PC-9 (cell line): Measurements from ENCODE around the gene IL10RA. TPM values are rescaled to one million over a fixed set of nuclear protein-coding genes. Genes with fewer than 3 reads are reported as not detected.

Experiments used
- BruUV-seq: library from RNA; stranded (reverse); fragments of 400-500 nt; replicated peaks from 2 replicates; lab custom pipeline; 2021; lab: Mats Ljungman, UMichigan
- CTCF ChIA-PET: fragments of 300-600 bp; sonication (Branson Sonifier 250); formaldehyde crosslinking; loops from one replicate; lab custom pipeline; 2022; ENCODE audit warnings: antibody characterized with exemption; lab: Charles Lee
- POLR2A ChIA-PET: fragments of 300-600 bp; sonication (Branson Sonifier 250); formaldehyde crosslinking; loops from one replicate; lab custom pipeline; 2022; ENCODE audit warnings: antibody characterized with exemption; ENCODE audit not compliant: unreplicated experiment; lab: Charles Lee
- DNase-seq, 2 experiments: peaks; one replicate each; pipeline versions ENCODE4 v3.0.0 to v3.0.0-alpha.2; 2015 to 2022; ENCODE audit warnings: mixed read lengths in 1 of 2
- H2AFZ ChIP-seq: fragments of 200-600 bp; sonication (generic); 2 replicates; pipeline ENCODE4 v1.8.1; 2017; ENCODE audit warnings: antibody characterized with exemption
- H3F3A ChIP-seq: fragments of 200-600 bp; sonication (generic); 2 replicates; pipeline ENCODE4 v1.8.1; 2017; ENCODE audit warnings: antibody characterized with exemption, mild to moderate bottlenecking, low read depth; ENCODE audit not compliant: insufficient read depth
- H3K27ac ChIP-seq: fragments of 200-600 bp; sonication (generic); 2 replicates; pipeline ENCODE4 v1.6.1; 2016; ENCODE audit warnings: mixed run types
- H3K27me3 ChIP-seq: fragments of 200-600 bp; sonication (generic); 2 replicates; pipeline ENCODE4 v1.6.1; 2016; ENCODE audit warnings: low read depth, mixed run types; ENCODE audit not compliant: insufficient read depth
- H3K36me3 ChIP-seq: fragments of 200-600 bp; sonication (generic); 2 replicates; pipeline ENCODE4 v1.6.1; 2016; ENCODE audit warnings: low read depth, mixed run types
- H3K4me1 ChIP-seq: fragments of 200-600 bp; sonication (generic); replicated peaks from 2 replicates; pipeline ENCODE4 v1.6.1; 2016; ENCODE audit warnings: mixed run types; ENCODE audit not compliant: insufficient read depth
- H3K4me2 ChIP-seq: fragments of 200-600 bp; sonication (generic); 2 replicates; pipeline ENCODE4 v1.6.1; 2017; ENCODE audit warnings: mixed run types
- H3K4me3 ChIP-seq: fragments of 200-600 bp; sonication (generic); 2 replicates; pipeline ENCODE4 v1.6.1; 2016; ENCODE audit warnings: mixed run types
- H3K79me2 ChIP-seq: fragments of 200-600 bp; sonication (generic); 2 replicates; pipeline ENCODE4 v1.6.1; 2017; ENCODE audit warnings: low read depth, mixed run types
- H3K9me2 ChIP-seq: fragments of 200-600 bp; sonication (generic); 2 replicates; pipeline ENCODE4 v1.8.1; 2017; ENCODE audit warnings: mild to moderate bottlenecking; ENCODE audit not compliant: insufficient read depth
- H3K9me3 ChIP-seq: fragments of 200-600 bp; sonication (generic); 2 replicates; pipeline ENCODE4 v1.8.1; 2016; ENCODE audit warnings: low read depth; ENCODE audit not compliant: insufficient read depth
- H4K20me1 ChIP-seq: fragments of 200-600 bp; sonication (generic); 2 replicates; pipeline ENCODE4 v1.8.1; 2017; ENCODE audit not compliant: insufficient read depth
- CTCF ChIP-seq: fragments of 200-600 bp; sonication (generic); conservative IDR thresholded peaks from 2 replicates; pipeline ENCODE4 v1.6.1; 2017; ENCODE audit warnings: mixed run types, antibody characterized with exemption, mild to moderate bottlenecking, moderate library complexity
- EZH2 ChIP-seq: fragments of 200-600 bp; sonication (generic); IDR thresholded peaks from 2 replicates; pipeline ENCODE4 v1.8.0; 2017; ENCODE audit warnings: antibody characterized with exemption, low read depth
- intact Hi-C: fragments of 100-400 bp; cut with micrococcal nuclease; formaldehyde crosslinking; loops from one replicate; pipeline ENCODE4 v1.10.0; 2022; ENCODE audit not compliant: unreplicated experiment
- total RNA-seq: library from RNA; stranded (reverse); gene quantifications from 2 replicates; pipeline ENCODE4 v1.2.3, GENCODE V29; 2021

The IL10RA gene
- total RNA-seq, 1 experiment from 2014 or later = not detected

GRCh38 chr11:117970400-117971024 lies 15.7 kb upstream of the IL10RA start:
- POLR2A ChIA-PET = no interaction called here

GRCh38 chr11:117972044-117972443 lies 14.2 kb upstream of the IL10RA start:
- Histone ChIP-seq H3F3A (no peaks in the 10 kb centered on the region), H2AFZ (no peak overlapping the region), H3K4me1 (0 out of 2 replicates have a peak, but pooled peaks cover 7% of the 10 kb centered on the region), H3K9me3 (no peaks in the 10 kb centered on the region), H3K79me2 (no peaks in the 10 kb centered on the region), H3K36me3 (no peaks in the 10 kb centered on the region), H3K27me3 (no peaks in the 10 kb centered on the region), H3K4me3 (no peak overlapping the region), H3K4me2 (no peak overlapping the region), H4K20me1 (no peaks in the 10 kb centered on the region), H3K27ac (no peak overlapping the region), H3K9me2 (no peaks in the 10 kb centered on the region)
- intact Hi-C loops = no loop called here
- ChIA-PET POLR2A (no interaction called here), CTCF (no interaction called here)
- no peak for TF ChIP-seq EZH2
- TF ChIP-seq CTCF = no peak
- no TSS peak for BruUV-seq
- DNase-seq = no peak

More at GRCh38 chr11:117970400-117971024, 15.7 kb upstream of the IL10RA start:
- Histone ChIP-seq H3K9me3 (no peaks in the 10 kb centered on the region), H2AFZ (no peak overlapping the region), H3K4me1 (0 out of 2 replicates have a peak, but pooled peaks cover 7% of the 10 kb centered on the region), H3K4me2 (no peak overlapping the region), H3K27ac (no peak overlapping the region), H4K20me1 (no peaks in the 10 kb centered on the region), H3K36me3 (no peaks in the 10 kb centered on the region), H3K79me2 (no peaks in the 10 kb centered on the region), H3K4me3 (no peak overlapping the region), H3K9me2 (no peaks in the 10 kb centered on the region), H3K27me3 (no peaks in the 10 kb centered on the region), H3F3A (no peaks in the 10 kb centered on the region)
- TF ChIP-seq EZH2 = no peak
- no peak for TF ChIP-seq CTCF
- peak in 1 of 2 experiments; percentile 54 for DNase-seq
- CTCF ChIA-PET = no interaction called here
- BruUV-seq = no TSS peak
- intact Hi-C loops = no loop called here

GRCh38 chr11:117972629-117973502 lies 13.3 kb upstream of the IL10RA start:
- BruUV-seq = no TSS peak

More at GRCh38 chr11:117972629-117973502, 13.3 kb upstream of the IL10RA start:
- 0 out of 2 replicates have a peak, but pooled peaks cover 7% of the 10 kb centered on the region for H3K4me1 ChIP-seq
- no peak overlapping the region for H3K27ac ChIP-seq
- H3K36me3 ChIP-seq = no peaks in the 10 kb centered on the region
- ChIA-PET POLR2A (interaction anchor here (0.6 kb wide), 1 partner anchor 196 kb away, joined by 7 read pairs; no protein-coding TSS in a partner anchor), CTCF (no interaction called here)
- intact Hi-C loops = no loop called here
- H3K9me2 ChIP-seq = no peaks in the 10 kb centered on the region
- H3K27me3 ChIP-seq = no peaks in the 10 kb centered on the region
- no peaks in the 10 kb centered on the region for H3K79me2 ChIP-seq
- TF ChIP-seq CTCF = no peak
- no peak for TF ChIP-seq EZH2
- H3F3A ChIP-seq = no peaks in the 10 kb centered on the region
- H3K4me2 ChIP-seq = no peak overlapping the region
- no peak for DNase-seq
- no peak overlapping the region for H2AFZ ChIP-seq
- no peaks in the 10 kb centered on the region for H3K9me3 ChIP-seq
- no peak overlapping the region for H3K4me3 ChIP-seq
- H4K20me1 ChIP-seq = no peaks in the 10 kb centered on the region
